SIG-M5 treated with dmso at 0.1 percent for 504 hours (cell line): Measurements from ENCODE around the gene KCNJ5.

ENCODE experiments used
- DNase-seq: peaks from one replicate; lab custom pipeline; 2025; ENCODE audit not compliant: unreplicated experiment; lab: John Stamatoyannopoulos, UW

KCNJ5 gene

DNA sequence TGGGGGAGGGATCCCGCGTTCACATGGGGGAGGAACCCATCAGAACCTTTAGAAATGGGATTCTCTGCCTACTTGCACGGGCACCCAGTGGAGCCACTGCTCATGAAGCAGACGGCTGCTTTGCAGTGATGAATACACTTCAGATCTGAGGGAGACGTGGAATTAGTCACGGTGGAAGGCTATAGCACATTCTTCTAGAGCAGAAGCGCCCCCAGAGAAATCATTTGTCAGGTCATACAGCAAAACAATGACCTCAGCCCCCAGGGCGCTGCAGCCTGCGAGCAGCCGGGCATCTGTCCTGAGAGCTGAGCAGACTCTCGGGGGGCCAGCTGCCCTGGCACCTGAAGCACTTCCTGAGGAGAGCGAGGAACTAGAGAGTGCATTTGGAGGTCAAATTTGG lies 38.8 kb downstream of the KCNJ5 start:
- DNase-seq, result no peak

DNA sequence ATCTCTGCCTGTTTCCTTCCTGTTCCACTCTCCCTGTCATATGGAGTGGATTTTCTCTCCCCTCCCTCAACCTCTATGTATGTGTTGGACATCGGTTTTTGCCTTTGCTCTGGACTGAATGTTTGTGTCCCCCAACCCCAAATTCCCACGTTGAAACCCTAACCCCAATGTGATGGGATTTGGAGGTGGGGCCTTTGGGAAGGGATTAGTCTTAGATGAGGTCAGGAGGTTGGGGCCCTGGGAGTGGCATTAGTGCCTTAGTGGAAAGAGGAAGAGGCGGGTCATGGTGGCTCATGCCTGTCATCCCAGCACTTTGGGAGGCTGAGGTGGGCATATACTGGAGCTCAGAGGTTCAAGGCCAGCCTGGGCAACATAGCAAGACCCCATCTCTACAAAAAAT lies 39.9 kb downstream of the KCNJ5 start:
- no peak for DNase-seq

DNA sequence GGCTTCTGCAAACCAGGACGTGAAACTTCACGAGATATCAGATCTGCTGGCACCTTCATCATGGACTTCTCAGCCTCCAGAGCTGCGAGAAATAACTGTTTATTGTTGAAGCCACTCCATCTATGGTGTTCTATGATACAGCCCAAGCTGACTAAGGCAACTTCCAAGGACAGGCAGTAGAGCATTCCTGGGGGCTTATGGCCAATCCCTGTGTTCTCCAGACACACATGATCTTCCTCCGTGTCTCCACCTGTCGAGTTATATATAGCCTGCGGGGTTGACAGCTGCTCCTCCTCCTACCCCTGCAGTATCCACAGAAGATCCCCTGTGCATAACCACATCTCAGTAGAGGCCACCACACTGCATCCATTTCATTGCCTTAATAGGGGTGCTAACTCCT lies 40.5 kb downstream of the KCNJ5 start:
- DNase-seq, result no peak

DNA sequence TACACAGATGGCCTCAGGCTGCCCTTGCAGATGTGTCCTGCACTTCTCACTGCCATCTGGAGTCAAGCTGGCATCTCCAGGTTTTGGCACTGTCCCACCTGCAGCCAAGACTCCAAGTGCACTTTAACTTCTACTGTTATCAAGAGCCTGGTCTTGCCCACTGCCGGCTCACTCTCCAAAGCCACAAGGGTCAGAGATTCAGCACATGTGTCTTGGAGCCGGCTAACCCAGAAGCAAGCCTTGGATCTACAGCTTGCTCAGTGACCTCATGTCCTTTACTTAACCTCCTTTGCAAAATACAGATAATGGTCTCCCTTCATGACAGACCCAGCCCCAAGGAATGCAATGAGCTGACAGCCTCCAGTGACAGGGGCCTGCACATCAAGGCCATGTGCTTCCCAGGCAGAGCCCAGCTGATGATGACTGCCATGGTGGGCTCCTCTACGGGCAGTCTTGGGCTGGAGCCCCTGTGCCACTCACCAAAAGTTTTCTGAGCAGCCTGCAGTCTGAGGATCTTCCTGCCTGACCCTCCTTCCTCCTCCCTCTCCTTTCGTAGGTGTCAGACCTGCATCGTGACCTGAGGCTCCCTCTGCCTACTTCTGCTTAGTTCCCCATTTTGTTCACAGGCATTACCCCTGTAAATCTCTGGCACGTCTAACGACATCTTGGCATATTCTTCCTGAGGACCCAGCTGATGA lies 42.5 kb downstream of the KCNJ5 start:
- no peak for DNase-seq

DNA sequence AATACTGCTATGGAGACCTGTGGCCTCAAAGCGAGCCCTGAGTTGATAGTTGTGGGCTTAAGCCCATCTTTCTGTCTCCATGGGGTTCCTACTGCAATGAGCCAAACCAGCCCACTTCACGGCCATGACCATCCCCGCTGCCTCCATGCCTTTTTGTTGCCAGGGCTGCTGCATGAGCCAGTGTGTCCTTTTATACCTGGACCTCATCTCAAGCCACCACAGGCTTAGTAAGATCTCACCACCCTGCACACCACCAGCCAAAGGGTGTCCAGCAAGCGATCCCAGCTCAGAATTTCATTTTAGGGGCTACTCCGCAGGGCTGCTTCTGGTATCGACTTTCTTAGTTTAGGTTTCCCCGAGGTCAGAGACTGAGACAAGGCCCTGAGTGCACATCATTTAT lies 43.2 kb downstream of the KCNJ5 start:
- no peak for DNase-seq

DNA sequence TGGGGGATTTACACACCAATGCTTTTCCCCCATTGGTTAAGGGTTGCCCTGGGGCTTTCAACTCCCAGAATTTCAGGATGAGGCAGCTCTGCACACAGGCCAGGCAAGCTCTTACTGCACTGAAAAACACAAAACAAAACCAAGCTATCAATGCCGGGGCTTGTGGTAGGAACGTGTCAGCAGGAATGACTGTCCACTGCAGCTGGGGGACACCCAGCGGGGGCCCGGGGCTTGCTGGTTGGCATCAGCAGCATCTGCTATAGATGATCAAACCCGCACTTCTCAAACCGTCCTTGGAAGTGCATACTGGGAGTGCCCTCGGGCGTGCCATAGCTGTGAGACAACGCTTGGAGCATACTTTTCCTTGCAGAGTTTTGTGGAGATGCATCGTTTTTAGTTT lies 43.8 kb downstream of the KCNJ5 start:
- no peak for DNase-seq

DNA sequence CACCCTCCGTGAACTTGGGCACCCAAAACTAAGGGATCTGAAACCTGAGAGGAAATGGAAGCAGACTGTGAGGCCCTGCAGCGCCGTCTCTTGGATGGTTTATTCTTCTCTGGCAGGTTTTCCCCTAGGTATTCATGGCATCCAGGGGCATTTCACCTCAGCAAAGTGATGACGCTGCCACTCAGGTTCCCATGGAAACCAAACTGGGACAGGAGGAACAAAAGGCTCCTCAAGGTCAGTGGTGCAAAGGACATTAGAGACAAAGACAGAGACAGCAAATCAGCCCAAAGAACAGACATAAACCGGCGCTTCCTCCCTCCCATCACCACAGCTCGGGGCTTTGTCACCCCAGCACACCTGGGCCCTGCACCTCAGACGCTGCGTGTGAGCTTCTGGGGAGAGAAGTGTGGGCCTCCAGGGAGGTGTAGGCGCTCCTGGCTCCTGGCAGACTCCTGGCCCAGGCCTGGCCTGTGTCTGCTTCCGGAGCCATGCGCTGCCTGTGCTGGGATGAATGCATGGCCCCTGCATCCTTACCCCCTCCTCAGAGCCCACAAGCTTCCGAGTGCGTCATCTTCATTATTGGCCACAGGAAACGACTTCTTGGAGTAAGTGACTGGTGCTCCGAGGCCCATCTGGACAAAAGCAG lies 45.6 kb downstream of the KCNJ5 start:
- no peak for DNase-seq

DNA sequence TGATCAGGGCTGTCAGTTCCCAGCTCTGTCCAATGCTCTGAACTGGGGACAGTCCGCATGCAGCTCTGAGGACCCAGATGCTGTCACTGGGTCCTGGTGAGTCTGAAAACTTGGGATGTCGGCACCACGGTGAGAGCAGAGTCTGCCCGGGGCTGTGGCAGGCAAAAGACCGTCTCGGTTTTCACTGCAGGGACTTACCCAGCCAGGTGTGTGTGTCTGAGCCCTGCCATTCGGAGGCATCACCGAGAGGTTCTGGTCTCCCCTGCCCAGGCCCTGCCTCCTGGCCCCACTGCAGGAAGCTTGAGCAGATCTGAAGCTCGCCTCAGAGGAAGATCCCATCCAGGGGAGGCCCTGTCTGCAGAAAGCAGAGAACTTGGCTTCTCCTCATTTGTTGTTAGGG lies 46.3 kb downstream of the KCNJ5 start:
- no peak for DNase-seq

DNA sequence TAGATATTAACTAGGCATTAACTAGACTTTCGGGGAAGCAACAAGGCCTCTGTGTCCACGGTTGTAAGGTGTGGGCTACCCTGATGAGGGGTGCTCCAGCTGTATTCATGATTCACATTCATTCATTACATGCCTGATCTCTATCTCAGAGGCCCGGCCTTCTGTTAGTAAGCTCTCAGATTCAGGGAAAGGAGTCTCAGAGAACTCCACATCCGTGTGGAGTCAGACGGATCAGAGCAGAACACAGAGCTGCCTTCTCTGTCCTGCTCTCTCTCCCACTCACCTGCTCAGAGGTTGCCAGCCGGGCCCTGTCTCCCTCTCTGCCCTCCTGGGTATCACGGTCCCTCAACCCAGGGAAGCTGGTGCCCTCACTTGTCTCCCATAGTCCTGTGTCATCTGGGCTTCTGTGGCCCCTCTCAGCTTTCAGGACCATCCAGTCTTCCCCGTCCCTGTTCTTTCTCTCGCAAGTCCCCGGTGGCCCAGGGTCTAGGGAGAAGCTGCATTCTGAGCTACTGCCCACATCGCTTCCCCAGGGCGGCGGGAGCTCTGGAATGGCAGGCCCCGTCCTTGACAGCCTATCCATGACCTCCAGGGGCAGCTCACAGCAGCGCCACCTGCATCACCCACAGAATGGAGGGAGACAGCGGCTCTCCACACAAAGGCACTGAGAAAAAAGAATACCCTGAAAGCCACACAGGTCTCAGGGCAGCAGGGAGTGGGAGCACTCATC lies 47.2 kb downstream of the KCNJ5 start:
- no peak for DNase-seq

DNA sequence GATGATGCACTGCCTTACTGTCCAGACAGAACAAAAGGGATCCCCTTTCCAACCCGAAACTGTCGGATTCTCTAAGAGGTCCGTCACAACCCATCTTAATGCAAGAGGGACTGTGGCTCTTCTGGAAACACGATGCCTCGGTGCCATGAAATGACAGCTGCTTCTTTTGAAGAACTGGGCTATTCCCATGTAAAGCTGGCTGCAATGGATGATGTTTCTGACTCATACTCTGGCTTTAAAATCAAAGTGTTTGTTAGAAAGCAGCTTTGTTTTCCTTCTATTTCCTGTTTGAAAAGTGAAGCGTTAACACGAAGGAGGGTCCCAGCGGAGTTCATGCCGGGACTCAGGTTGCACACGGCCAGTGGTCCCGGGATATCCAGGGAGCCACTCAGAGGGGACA lies 48.4 kb downstream of the KCNJ5 start:
- DNase-seq, result no peak

DNA sequence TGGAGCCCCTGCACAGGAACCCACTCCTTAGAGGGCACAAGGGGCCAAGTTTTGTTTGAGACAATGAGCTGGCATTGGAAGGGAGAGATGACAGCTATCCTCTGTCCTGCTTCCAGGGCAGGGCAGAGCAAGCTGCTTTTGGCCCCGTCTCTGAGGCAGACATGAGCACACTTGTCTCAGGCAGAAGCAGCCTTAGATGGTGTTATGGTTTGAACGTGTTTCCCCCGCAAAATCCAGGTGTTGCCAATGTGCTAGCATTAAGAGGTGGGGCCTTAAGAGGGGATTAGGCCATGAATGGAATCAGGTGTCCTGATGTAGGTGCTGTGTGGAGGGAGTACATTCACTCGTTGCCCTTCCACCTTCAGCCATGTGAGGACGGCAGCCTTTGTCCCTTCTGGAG lies 49.0 kb downstream of the KCNJ5 start:
- DNase-seq, result no peak

DNA sequence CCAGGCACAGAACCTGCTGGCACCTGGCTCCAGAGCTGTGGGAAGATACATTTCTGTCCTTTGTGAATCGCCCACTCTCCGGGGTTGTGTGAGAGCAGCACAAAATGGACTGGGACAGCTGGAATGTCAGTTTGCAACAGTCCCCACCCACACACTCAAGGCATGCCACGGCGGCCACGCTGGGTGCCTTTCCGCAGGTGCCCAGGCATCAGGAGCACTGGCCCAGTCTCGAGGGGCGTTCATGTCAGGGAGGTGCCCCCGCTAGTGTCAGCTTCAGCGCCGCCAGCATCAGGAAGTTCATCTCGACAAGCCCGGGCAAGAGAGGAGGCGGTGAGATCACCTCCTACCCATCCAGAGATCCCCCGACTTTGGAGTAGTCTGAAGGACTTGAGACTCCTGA lies 49.4 kb downstream of the KCNJ5 start:
- no peak for DNase-seq

DNA sequence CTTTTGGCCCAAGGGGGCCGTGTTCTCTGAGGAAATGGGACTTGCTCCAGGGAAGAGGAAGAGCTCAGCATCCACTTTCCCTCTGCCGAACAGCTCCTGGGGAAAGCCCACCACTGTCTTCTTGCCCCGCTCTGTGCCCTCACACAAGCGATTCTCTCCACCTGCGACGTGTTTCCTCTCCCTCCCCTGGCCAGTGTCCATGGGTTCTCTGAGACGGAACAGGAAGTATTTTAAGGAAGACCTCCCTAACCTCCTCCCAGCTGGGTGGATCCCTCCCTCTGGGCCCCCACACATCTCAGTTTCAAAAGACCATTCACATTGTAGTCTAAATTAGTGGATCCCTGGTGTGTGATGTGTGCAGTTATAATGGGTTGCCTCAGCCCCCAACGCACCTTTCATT lies 50.0 kb downstream of the KCNJ5 start:
- DNase-seq, result no peak

DNA sequence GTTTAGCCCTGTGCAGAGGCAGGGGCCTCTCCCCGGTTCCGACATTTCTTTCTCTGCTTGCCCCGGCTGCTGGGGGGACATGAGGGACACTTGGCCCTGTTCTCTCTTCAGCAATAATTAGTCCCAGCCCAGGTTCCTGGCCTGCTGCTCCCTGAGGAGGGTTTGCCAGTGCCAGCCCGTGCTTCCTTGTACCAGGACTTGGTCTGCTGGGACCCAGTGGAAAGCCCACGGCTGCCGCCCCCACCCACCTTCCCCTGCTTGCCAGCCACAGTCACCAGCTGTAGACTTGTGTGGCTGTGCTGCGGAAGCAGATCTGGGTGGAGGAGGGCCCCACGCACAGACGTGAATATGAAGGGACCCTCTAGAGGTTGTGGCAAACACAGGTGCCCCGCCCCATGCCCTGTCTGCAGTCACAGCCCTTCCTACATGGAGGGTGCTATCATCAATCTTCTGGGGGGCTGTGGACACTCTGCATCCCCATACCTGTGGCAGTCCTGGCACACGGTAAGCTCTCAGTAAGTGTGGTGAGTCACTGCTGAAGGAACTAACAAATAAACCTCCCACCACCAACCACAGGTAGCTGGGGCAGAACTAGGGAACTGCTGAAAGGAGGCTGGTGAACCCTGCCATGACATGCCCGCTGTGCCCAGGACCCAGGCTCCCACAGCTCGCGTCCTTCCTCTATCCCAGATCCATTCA lies 50.6 kb downstream of the KCNJ5 start:
- no peak for DNase-seq

DNA sequence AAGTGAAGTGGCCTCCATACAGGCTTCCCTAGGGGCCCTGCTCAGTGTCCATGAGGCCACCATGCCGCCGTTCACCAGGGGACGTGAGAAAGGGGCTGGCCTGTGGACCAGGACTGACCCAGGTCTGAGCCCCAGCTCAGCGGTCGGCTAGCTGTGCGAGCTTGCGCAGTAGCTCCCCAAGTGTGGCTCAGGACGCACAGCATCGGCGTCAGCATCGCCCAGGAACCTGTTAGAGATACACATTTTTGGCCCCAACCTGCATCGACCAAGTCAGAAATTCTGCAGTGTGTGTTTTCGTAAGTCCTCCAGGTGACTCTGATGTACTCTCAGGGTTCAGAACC lies 51.1 kb downstream of the KCNJ5 start:
- DNase-seq, result no peak

DNA sequence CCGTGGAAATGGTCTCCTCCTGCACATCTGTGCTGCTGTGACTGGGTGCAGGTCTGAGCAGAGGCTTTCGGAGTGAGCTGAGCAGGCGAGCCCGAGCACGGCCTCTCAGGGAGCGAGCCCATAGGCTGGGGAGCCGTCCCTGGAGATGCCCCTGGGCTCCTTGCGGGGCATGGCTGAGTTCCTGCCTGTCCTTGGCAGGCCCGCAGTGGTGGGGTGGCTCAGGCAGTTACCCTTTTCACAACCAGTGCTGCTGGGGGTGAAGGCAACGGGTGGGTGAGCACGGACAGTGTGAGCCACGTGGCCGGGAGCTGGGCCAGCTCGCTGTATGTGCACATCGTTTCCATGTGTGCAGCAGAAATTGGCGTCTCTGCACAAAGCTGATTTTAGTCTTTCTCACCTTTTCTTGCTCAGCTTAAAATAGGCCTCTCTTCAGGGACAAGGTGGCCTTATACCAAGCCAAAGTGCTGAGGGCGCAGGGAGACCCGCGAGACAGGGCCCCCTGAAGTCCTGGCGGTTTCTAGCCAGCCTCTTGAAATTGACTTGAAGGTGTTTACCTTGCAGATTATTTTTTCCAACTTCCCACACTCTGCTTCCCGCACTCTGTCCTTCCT lies 51.8 kb downstream of the KCNJ5 start, which contains the start of gene TP53AIP1:
TP53AIP1 (minus strand) TSS at position 55 of the 611 bp plus-strand sequence. CDS start 5,053 bp downstream, outside the sequence.
- no peak for DNase-seq

DNA sequence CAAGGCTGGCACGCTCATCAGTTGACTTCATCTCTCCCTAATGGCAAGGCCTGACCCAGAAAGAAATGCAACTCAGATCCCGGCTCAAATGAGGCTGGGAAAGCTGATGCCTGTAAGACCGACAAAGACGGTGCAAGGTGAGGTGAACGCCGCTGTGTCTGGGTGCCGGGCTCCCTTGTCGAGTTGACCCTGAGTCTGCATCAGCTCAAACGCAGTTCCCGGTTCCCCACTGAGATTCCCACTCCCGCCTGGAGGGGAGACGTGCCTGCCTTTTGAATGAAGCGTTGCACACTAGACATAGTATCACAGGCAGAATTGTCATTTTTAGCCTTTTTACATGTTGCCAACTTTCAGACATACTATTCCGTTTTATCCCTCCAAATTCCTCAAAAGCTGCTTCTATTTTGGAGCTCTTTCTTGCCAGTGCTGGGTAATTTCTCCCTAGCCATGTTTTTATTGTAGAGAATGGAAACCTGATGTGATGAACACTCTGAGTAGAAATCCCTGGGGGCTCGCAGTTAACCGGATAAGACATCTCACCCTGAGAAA lies 52.3 kb downstream of the KCNJ5 start:
- no peak for DNase-seq

DNA sequence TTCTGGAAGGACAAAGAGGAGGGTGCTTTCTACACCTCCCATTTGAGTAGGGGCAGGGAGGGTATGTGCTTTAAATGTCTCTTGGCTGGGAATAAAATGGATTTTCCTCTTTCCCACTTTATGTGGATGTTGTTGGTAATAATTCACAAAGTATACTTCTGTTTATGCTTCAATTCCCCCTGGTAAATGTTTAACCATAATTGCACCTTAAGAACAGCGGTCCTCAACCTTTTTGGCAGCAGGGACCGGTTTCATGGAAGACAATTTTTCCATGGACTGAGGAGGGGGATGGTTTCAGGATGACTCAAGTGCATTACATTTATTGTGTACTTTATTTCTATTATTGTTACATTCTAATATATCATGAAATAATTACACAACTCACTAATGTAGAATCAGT lies 55.5 kb downstream of the KCNJ5 start:
- no peak for DNase-seq

DNA sequence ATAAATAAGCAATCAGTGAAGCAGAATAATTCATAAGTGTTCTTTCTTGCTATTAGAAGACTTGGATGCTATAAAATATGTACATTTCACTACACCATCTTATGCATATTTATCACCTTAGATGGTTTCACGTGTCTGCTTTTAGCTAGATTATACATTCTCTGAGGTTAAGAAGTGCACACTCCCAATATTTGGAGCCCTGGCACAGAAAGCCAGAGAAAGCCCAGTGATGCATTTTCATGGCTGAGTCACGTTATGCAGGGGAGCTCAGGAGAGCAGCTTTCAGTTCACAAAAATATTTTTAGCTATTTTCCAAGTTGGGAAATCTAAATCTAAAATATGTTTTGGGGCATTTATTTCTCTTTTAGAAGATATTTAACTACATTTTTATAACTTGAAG lies 56.6 kb downstream of the KCNJ5 start:
- DNase-seq, result no peak

DNA sequence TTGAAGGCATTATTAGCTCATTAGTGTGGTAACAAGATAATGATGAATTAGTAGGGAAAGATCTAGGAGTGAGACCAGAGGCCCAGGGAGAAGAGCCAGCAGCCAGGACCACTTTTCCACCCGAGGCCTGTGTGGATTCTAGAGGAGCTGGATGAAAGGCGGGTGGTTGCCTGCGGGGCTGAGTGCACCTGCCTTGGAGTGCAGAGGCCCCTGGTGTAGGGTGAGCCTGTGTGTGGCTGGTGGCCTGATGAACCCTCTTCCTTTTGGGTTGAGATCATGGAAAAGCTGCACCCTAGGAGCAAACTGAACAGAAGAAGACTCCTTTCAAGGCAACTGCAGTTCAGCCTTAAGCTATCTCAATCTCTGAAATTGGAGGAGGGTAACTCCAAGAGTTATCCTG lies 57.4 kb downstream of the KCNJ5 start:
- DNase-seq, result no peak

DNA sequence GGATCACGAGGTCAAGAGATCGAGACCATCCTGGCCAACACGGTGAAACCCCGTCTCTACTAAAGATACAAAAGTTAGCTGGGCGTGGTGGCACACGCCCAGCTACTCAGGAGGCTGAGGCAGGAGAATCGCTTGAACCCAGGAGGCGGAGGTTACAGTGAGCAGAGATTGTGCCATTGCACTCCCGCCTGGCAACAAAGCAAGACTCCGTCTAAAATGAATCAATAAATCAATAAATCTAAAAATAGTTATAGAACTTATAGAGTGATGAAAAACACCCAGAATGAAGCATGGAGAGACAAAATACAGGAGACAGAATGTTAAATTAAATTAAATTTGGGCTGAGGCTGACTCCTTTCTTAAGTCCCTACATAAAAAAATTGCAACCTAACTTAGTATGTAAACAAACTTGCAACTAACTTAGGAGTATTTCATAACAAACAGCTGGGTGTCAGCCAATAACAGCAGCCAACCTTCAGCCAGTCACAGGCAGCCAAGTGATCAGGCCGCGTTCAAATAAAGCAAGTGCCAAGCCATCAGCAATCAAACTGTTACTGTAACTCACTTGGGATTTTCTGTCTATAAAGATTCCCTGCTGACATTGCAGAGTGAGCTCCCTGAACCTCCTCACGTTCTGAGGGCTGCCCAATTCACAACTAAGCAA lies 58.8 kb downstream of the KCNJ5 start:
- DNase-seq, result no peak
